ENCODE data around the gene ULK2. TPM values are rescaled to one million over a fixed set of nuclear protein-coding genes. Genes with fewer than 3 reads are reported as not detected.
"Not testable (repeated sequence)": the region's sequence is repeated elsewhere in the genome, so short reads cannot be mapped to it uniquely, and the experiment has no call there.

Gene ULK2
- total and polyA plus RNA-seq, 4 donors = 35.2 to 72.3 (median 53.5) TPM

DNA sequence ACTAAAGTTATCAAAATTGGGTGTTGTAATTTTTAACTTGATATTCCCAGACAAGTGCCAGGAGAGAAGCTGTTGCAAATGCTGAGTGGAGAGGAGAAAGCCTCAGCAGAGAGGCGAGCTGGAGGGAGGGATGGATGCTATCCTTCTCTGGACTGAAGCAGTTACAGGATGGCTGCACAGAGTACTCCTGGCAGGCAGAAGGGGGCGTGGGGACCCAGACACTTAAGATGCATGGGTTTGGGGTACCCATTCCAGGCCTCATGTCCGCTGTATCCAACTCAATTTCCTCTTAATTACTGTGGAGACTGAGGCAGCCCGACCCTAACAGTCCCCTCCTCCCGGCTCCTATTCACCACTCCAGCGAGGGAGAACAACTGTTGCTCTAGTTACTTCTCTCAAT, 94.2 kb downstream of the ULK2 start:
- peaks cover 29% of the 10 kb centered on the region for H3K36me3 ChIP-seq (ENCODE audit: control insufficient read depth, insufficient read depth, low read length)
- H3K27ac ChIP-seq (ENCODE audit: low read depth, low read length) = no peak overlapping the region
- 83% methylated on average over 3 of the region's 6 CpGs for WGBS (ENCODE audit: insufficient coverage)
- DNase-seq (ENCODE audit: low read depth in 4 of 6, low spot score in 6 of 6) = no peak
- no peak overlapping the region for H3K4me3 ChIP-seq (ENCODE audit: low read depth, low read length)
- H3K4me1 ChIP-seq (ENCODE audit: control insufficient read depth, insufficient read depth, low read length) = no peaks in the 10 kb centered on the region
- H3K9me3 ChIP-seq (ENCODE audit: control insufficient read depth, insufficient read depth, low read length) = no peaks in the 10 kb centered on the region
- H3K27me3 ChIP-seq (ENCODE audit: control insufficient read depth, insufficient read depth, low read length) = no peaks in the 10 kb centered on the region

DNA sequence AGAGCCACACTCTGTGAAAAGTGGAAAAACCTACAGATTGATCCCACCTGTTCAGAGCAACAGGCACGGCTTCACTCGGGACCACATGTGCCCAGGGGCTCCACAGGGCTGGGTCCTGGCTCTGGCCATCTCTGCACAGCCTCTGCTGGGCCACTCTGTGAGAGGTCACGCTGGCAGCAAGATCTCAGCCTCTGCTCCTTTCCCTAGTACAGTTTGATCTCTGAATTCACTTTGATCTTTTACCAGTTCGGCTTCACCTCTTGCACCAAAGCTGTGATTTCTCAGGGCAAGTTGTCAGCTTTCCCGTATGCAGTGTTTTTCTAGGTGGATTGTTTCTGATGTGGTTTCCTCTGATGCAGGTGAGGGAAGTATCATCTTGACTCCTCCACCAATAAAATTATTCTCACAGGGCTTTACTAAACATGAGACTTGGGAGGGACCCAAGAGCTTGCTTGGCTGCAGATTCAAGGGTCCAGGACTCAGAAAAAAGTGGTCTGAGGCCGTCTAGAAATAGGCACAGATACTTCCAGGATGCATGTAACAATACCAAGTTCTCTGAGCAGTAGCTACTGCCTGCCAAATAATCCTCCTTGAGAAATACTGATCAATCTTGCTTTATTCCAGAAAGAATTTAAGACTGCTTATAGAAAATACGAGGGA, 95.6 kb downstream of the ULK2 start:
- H3K9me3 ChIP-seq (ENCODE audit: control insufficient read depth, insufficient read depth, low read length) = no peaks in the 10 kb centered on the region
- H3K27me3 ChIP-seq (ENCODE audit: control insufficient read depth, insufficient read depth, low read length) = no peaks in the 10 kb centered on the region
- 78% methylated on average over 4 of the region's 7 CpGs for WGBS (ENCODE audit: insufficient coverage)
- no peak overlapping the region for H3K4me3 ChIP-seq (ENCODE audit: low read depth, low read length)
- no peak overlapping the region for H3K27ac ChIP-seq (ENCODE audit: low read depth, low read length)
- no peaks in the 10 kb centered on the region for H3K4me1 ChIP-seq (ENCODE audit: control insufficient read depth, insufficient read depth, low read length)
- peaks cover 26% of the 10 kb centered on the region for H3K36me3 ChIP-seq (ENCODE audit: control insufficient read depth, insufficient read depth, low read length)
- no peak for DNase-seq (ENCODE audit: low read depth in 4 of 6, low spot score in 6 of 6)

DNA sequence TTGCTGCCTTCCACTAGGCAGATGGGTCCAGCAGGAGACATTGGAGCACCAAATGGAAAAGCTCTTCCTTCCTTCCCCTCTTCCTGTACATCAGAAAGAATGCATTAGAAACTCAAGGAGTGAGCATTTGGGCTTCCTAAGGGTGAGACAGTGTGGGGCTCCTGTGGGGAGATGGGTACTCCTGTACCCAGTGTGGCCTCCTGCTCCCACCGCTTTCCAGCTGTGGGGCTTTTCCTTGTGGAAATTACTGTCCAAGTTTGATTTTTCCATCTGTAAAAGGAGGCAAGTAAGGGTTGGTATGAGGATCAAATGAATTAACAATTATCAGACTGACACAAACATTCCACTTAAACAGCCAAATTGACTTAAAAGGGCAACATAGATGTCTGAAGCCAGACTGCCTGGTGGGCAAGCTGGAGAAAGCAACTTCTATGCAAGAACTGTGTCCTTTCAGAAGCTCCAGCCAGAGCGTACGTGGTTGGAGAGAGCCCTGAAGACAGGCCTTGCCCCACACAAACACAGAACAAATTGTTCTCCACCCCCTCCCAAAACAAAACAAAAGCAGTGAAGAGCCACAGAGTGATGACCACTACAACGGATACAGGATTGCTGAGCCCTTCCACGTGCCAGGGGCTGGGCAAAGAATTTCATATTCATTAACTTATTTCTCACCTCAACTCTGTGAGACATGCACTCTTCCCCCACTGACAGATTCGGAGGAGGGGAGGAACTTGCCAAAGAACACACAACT, 96.6 kb downstream of the ULK2 start:
- H3K9me3 ChIP-seq (ENCODE audit: control insufficient read depth, insufficient read depth, low read length) = no peaks in the 10 kb centered on the region
- no peaks in the 10 kb centered on the region for H3K27me3 ChIP-seq (ENCODE audit: control insufficient read depth, insufficient read depth, low read length)
- WGBS (ENCODE audit: insufficient coverage) = 60% methylated on average over 2 of the region's 6 CpGs
- H3K36me3 ChIP-seq (ENCODE audit: control insufficient read depth, insufficient read depth, low read length) = peaks cover 19% of the 10 kb centered on the region
- H3K27ac ChIP-seq (ENCODE audit: low read depth, low read length) = no peak overlapping the region
- DNase-seq (ENCODE audit: low read depth in 4 of 6, low spot score in 6 of 6) = no peak
- H3K4me3 ChIP-seq (ENCODE audit: low read depth, low read length) = no peak overlapping the region
- peaks cover 9% of the 10 kb centered on the region for H3K4me1 ChIP-seq (ENCODE audit: control insufficient read depth, insufficient read depth, low read length)

DNA sequence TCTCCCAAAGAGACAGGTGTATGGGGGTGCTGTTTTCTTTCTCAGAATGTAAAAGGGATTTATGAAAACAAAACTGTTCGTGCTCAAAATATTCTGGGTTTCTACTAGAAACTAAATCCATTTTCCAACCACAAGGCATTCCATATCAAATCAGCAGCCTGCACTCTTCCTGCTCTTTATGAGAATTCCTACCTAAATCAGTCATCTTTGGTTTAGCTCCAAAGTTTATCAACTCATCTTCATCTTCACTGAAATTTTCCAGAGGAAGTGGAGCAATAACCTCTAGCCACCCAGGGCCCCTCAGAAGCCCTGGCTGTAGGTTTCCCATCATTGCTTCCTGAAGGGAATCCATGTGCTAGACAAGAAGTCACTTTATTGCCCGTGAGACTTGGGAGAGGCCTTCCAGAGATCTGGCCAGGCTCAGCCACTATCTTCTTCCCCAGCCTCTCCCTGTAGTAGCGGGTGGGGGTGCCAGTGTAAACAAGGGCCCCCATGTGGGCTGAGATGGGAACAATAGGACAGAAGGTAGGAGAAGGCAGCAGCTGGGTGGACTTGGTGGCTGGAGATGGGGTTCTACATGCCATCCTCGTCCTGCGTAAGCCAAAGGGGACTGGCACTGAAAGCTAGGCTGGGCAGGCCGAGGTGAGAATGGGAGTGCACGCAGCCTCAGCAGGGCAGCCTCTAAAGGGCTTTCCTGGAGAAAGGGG, 97.6 kb downstream of the ULK2 start:
- WGBS (ENCODE audit: insufficient coverage) = 93% methylated on average over 7 of the region's 7 CpGs
- DNase-seq (ENCODE audit: low read depth in 4 of 6, low spot score in 6 of 6) = no peak
- H3K27ac ChIP-seq (ENCODE audit: low read depth, low read length) = no peak overlapping the region
- H3K9me3 ChIP-seq (ENCODE audit: control insufficient read depth, insufficient read depth, low read length) = no peaks in the 10 kb centered on the region
- H3K4me1 ChIP-seq (ENCODE audit: control insufficient read depth, insufficient read depth, low read length) = peaks cover 12% of the 10 kb centered on the region
- peaks cover 16% of the 10 kb centered on the region for H3K36me3 ChIP-seq (ENCODE audit: control insufficient read depth, insufficient read depth, low read length)
- no peak overlapping the region for H3K4me3 ChIP-seq (ENCODE audit: low read depth, low read length)
- H3K27me3 ChIP-seq (ENCODE audit: control insufficient read depth, insufficient read depth, low read length) = no peaks in the 10 kb centered on the region

DNA sequence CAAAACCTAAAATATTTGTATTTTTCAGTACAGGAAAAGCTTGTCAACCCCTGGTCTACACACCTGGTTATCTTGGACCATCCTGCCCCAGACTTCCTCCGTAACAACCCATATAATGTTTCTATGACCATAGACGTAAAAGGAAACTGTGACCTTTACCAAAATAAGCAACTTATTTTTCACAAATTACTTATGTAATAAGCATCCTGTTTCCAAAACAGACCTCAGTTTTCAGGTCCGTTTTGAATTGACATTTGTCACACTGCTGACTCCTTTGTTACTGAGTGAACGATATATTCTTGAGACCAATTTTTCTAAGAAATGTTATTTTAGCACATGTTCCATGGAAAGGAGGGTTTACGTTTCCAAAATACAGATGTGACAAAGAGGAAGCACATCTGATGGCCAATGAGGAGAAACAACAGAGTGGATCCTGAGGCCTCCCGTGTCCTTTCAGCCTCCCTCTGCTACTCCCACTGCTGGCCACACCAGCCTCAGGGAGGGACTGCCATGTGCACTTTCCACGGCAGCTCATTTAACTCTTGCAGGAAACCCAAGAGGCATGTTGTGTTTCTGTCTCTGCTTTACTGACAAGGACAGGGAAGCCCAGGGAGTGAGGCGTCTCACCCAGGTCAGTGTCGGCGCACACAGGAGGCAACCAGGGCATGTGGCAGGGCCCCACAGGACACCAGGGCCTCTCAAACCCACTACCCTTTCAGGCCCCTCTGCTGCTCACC, 99.5 kb downstream of the ULK2 start:
- no peak overlapping the region for H3K27ac ChIP-seq (ENCODE audit: low read depth, low read length)
- H3K4me1 ChIP-seq (ENCODE audit: control insufficient read depth, insufficient read depth, low read length) = peaks cover 12% of the 10 kb centered on the region
- no peaks in the 10 kb centered on the region for H3K27me3 ChIP-seq (ENCODE audit: control insufficient read depth, insufficient read depth, low read length)
- WGBS (ENCODE audit: insufficient coverage) = 65% methylated on average over 5 of the region's 10 CpGs
- DNase-seq (ENCODE audit: low read depth in 4 of 6, low spot score in 6 of 6) = no peak
- peaks cover 16% of the 10 kb centered on the region for H3K36me3 ChIP-seq (ENCODE audit: control insufficient read depth, insufficient read depth, low read length)
- no peak overlapping the region for H3K4me3 ChIP-seq (ENCODE audit: low read depth, low read length)
- no peaks in the 10 kb centered on the region for H3K9me3 ChIP-seq (ENCODE audit: control insufficient read depth, insufficient read depth, low read length)

DNA sequence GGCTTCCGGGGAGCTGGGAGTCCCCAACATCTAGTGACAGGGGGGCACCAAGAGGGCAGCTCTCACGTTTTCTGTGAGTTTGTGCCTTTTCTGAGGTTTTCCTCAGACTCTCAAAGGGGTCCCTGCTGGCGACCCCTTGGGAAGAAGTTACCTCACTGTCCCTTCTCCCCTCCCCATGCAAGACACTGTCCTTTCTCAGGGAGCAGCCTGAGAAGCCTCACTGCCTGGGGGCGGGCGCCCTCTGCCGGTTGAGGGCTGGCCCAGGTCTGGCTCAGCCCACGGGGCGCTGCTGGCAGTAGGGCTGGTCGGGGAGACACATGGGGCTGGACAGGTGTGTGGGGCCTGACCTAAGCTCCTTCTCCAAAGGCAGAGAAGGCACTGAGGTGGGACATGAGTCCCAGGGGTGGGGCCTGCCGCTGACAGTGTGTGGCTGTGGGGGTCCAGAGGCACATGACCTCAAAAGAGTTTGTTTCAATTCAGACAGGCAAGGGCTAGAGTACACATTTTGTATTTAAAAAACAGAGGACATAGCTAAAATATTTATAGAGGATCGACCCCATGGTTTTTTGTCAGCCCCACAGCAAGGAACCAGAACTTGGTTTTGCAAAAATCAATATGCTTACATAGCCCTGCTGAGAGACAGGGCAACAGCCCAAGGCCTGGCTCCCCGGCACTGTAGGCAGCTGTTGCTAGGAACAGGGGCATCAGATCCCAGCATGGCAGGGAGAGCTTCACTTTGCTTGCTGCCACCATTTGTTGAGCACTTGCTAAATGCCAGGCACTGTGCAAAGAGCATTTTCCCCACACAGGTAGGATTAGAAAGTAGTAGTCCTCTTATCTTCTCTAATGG, 101.1 kb downstream of the ULK2 start:
- DNase-seq (ENCODE audit: low read depth in 4 of 6, low spot score in 6 of 6) = peak; percentile 40 to 87 (median 63)
- H3K27ac ChIP-seq (ENCODE audit: low read depth, low read length) = no peak overlapping the region
- H3K9me3 ChIP-seq (ENCODE audit: control insufficient read depth, insufficient read depth, low read length) = no peaks in the 10 kb centered on the region
- H3K36me3 ChIP-seq (ENCODE audit: control insufficient read depth, insufficient read depth, low read length) = peaks cover 7% of the 10 kb centered on the region
- no peak overlapping the region for H3K4me3 ChIP-seq (ENCODE audit: low read depth, low read length)
- 13% methylated on average over 10 of the region's 12 CpGs for WGBS (ENCODE audit: insufficient coverage)
- peaks cover 23% of the 10 kb centered on the region for H3K4me1 ChIP-seq (ENCODE audit: control insufficient read depth, insufficient read depth, low read length)
- no peaks in the 10 kb centered on the region for H3K27me3 ChIP-seq (ENCODE audit: control insufficient read depth, insufficient read depth, low read length)

DNA sequence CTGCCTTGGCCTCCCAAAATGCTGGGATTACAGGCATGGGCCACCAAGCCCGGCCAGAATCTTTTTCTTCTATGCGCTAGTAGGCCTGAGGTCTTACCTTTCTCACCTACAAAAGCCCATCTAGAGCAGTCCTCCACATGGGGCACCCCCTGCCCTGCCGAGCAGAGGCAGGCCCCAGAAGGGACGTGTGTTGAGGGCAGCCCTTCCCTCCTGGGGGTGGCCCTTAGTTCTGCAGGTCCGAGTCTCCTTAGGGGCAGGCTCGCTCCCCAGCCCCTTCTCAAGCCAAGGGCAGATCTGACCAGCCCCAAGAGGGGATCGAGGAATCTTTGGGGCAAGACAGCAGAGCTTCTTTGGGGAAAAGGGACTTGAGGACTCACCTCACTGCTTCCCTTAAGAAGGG, 101.7 kb downstream of the ULK2 start:
- no peaks in the 10 kb centered on the region for H3K9me3 ChIP-seq (ENCODE audit: control insufficient read depth, insufficient read depth, low read length)
- peaks cover 23% of the 10 kb centered on the region for H3K4me1 ChIP-seq (ENCODE audit: control insufficient read depth, insufficient read depth, low read length)
- H3K36me3 ChIP-seq (ENCODE audit: control insufficient read depth, insufficient read depth, low read length) = peaks cover 6% of the 10 kb centered on the region
- no peak overlapping the region for H3K27ac ChIP-seq (ENCODE audit: low read depth, low read length)
- WGBS (ENCODE audit: insufficient coverage) = 78% methylated on average over 6 of the region's 7 CpGs
- DNase-seq (ENCODE audit: low read depth in 4 of 6, low spot score in 6 of 6) = no peak
- H3K4me3 ChIP-seq (ENCODE audit: low read depth, low read length) = no peak overlapping the region
- no peaks in the 10 kb centered on the region for H3K27me3 ChIP-seq (ENCODE audit: control insufficient read depth, insufficient read depth, low read length)

DNA sequence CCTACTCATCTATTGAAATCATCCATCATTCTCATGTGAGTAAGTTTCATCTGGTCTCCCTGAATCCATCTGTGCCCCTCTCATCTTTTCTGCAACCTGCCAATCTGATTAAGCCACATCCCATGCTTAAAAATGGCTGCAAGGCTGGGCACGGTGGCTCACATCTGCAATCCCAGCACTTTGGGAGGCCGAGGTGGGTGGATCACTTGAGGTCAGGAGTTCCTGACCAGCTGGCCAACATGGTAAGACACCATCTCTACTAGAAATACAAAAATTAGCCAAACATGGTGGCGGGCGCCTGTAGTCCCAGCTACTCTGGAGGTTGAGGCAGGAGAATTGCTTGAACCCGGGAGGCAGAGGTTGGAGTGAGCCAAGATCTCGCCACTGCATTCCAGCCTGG, 103.7 kb downstream of the ULK2 start:
- not testable (repeated sequence) for H3K27ac ChIP-seq (ENCODE audit: low read depth, low read length); H3K9me3 ChIP-seq (ENCODE audit: control insufficient read depth, insufficient read depth, low read length); H3K36me3 ChIP-seq (ENCODE audit: control insufficient read depth, insufficient read depth, low read length); H3K4me3 ChIP-seq (ENCODE audit: low read depth, low read length); DNase-seq (ENCODE audit: low read depth in 4 of 6, low spot score in 6 of 6); H3K27me3 ChIP-seq (ENCODE audit: control insufficient read depth, insufficient read depth, low read length)
- H3K4me1 ChIP-seq (ENCODE audit: control insufficient read depth, insufficient read depth, low read length) = peaks cover 23% of the 10 kb centered on the region
- WGBS (ENCODE audit: insufficient coverage) = 93% methylated on average over 2 of the region's 6 CpGs

DNA sequence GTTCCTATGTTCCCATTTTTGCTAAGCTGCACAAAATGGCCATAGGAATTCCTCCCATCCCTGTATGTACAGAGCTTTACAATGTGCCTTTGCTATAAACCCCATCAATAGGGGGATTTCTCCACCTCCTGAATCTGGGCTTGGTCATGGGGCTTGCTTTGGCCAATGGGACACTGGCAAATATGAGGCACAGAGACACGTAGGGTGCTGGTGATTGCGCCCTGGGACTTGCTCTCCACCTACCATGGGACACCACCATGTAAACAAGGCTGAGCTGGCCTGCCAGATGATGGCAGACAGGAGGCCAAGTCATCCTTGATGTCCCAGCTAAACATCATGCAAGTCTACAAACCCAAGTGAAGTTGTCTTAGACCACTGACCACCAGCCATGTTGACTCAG, 104.3 kb downstream of the ULK2 start:
- no peaks in the 10 kb centered on the region for H3K27me3 ChIP-seq (ENCODE audit: control insufficient read depth, insufficient read depth, low read length)
- 95% methylated on average over 2 of the region's 2 CpGs for WGBS (ENCODE audit: insufficient coverage)
- H3K4me1 ChIP-seq (ENCODE audit: control insufficient read depth, insufficient read depth, low read length) = peaks cover 23% of the 10 kb centered on the region
- H3K27ac ChIP-seq (ENCODE audit: low read depth, low read length) = no peak overlapping the region
- no peaks in the 10 kb centered on the region for H3K9me3 ChIP-seq (ENCODE audit: control insufficient read depth, insufficient read depth, low read length)
- no peaks in the 10 kb centered on the region for H3K36me3 ChIP-seq (ENCODE audit: control insufficient read depth, insufficient read depth, low read length)
- no peak for DNase-seq (ENCODE audit: low read depth in 4 of 6, low spot score in 6 of 6)
- no peak overlapping the region for H3K4me3 ChIP-seq (ENCODE audit: low read depth, low read length)
